Hepatocyte (in vitro differentiated cells): ENCODE results near the gene TANC2.

Experiments
- CTCF ChIP-seq: fragments of 200-600 bp; sonication (generic); IDR thresholded peaks from 2 replicates; pipeline ENCODE4 v1.5.1; 2016; ENCODE audit warnings: antibody characterized with exemption, mild to moderate bottlenecking; ENCODE audit not compliant: poor library complexity
- EZH2phosphoT487 ChIP-seq: fragments of 200-600 bp; sonication (generic); IDR thresholded peaks from one replicate; pipeline ENCODE4 v1.6.1; 2018; ENCODE audit warnings: antibody characterized with exemption, mild to moderate bottlenecking, low read depth, moderate library complexity; ENCODE audit not compliant: unreplicated experiment, severe bottlenecking

DNA sequence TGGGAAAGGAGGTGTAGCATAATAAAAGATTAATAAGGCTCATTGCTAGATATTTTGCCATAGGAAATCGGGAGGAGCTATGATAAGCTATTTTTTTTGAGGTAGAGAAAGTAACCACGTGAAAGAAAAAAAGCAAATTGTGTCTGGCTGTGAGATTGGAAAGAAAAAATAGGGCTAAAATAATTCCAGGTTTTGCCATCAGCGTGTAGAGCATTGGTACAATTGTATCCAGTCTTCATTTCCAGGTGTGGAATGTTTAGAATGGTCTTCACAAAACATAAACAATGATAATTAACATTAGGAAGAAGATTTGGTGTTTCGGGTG lies 1.1 kb downstream of the TANC2 start:
- no peak for TF ChIP-seq CTCF
- no peak for TF ChIP-seq EZH2phosphoT487
